ENCODE results near the gene MCCD1. TPM values are rescaled to one million over a fixed set of nuclear protein-coding genes. Genes with fewer than 3 reads are reported as not detected.
A peak's percentile ranks its signal among the peaks of the same experiment; 100 is the strongest.

Gene MCCD1
- total and polyA plus RNA-seq, 3 experiments from 2014 or later, result not detected

DNA sequence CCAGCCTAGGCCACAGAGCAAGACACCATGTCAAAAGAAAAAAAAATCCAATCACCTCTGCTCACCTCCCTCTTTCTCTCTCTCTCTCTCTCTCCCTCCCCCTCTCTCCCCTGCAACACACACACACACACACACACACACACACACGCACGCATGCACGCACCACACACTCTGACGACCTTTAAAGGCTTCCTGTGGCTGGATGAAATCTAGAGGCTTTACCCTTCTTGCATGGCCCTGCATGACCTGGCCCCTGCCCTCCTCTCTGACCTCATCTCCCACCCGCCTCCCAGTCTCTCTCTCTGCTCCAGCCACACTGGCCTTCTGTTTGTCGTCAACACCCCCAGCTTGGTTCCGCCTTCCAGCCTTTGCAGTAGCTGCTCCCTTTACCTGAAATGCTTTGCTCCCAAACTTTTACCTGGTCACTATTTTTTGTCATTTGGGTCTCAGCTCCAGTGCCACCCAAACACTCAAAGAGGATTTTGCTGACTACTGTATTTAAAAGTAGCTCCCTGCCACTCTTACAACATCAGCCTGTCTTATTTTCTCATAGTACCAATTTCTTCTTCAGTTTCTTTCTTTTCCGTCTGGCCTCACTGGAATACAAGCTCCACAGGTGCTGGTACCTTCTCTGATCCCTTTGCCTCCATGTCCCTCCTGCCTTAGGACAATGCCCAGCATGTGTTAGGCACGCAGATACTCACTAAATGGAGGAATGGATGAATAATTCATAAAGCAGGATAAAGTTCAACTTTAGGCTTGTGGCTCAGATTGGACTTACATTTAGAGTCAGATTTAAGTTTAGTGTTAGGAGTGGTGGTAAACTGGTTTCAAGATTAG, 39.0 kb downstream of the MCCD1 start:
- Histone ChIP-seq H3K4me3 (ENCODE audit: low read length) (no peak overlapping the region), H3K4me1 (ENCODE audit: insufficient read depth, low read length) (peaks cover 62% of the 10 kb centered on the region), H3K36me3 (ENCODE audit: insufficient read depth, low read length) (no peaks in the 10 kb centered on the region), H3K9me3 (ENCODE audit: low read length) (no peaks in the 10 kb centered on the region), H3K27me3 (ENCODE audit: insufficient read depth, low read length, poor library complexity, severe bottlenecking) (no peaks in the 10 kb centered on the region), H3K27ac (ENCODE audit: low read depth, low read length) (peak overlapping the region; percentile 52)
- H3K4me3 Mint-ChIP-seq, result peak overlapping the region; percentile 41 to 81 (median 70)
- H3K27ac Mint-ChIP-seq, result peak overlapping the region; percentile 92 to 100 (median 96)
- CTCF ChIA-PET, result interaction anchor here (0.7 to 32.2 kb wide), 3 partner anchors 14 to 30 kb away, joined by 3 to 576 read pairs (median 61); partner anchors contain the start of genes DDX39B, LST1, LTB and TNF
- POLR2A ChIA-PET, result interaction anchor here (1.1 to 3.9 kb wide), 5 partner anchors 8 to 26 kb away, joined by 3 to 13 read pairs (median 6); no protein-coding TSS in a partner anchor
- peaks cover 0 to 2% (median 0%) of the 10 kb centered on the region in 5 donors for H3K9me3 Mint-ChIP-seq
- peaks cover 0 to 2% of the 10 kb centered on the region in 2 donors for H3K27me3 Mint-ChIP-seq
- H3K4me1 Mint-ChIP-seq, result peaks cover 62 to 85% (median 81%) of the 10 kb centered on the region in 3 donors
- peaks cover 4 to 32% (median 13%) of the 10 kb centered on the region in 3 donors for H3K36me3 Mint-ChIP-seq
- peak in 1 of 5 donors; percentile 60 for DNase-seq

- ChIA-PET CTCF (interaction anchor here (1.1 to 32.2 kb wide), 4 partner anchors 10 to 29 kb away, joined by 3 to 576 read pairs (median 32); partner anchors contain the start of genes LST1, LTB and TNF), POLR2A (interaction anchor here (1.3 to 3.9 kb wide), 4 partner anchors 9 to 14 kb away, joined by 3 to 13 read pairs (median 6); no protein-coding TSS in a partner anchor)
- no peaks in the 10 kb centered on the region for H3K36me3 ChIP-seq (ENCODE audit: insufficient read depth, low read length)
- no peaks in the 10 kb centered on the region for H3K27me3 ChIP-seq (ENCODE audit: insufficient read depth, low read length, poor library complexity, severe bottlenecking)
- DNase-seq, result peak; percentile 51 to 84 (median 75)
- peaks cover 0 to 2% (median 0%) of the 10 kb centered on the region in 5 donors for H3K9me3 Mint-ChIP-seq
- peaks cover 4 to 27% (median 11%) of the 10 kb centered on the region in 3 donors for H3K36me3 Mint-ChIP-seq
- H3K4me3 ChIP-seq (ENCODE audit: low read length), result peak overlapping the region; percentile 1
- peak overlapping the region; percentile 92 to 100 (median 96) for H3K27ac Mint-ChIP-seq
- H3K4me1 Mint-ChIP-seq, result peaks cover 68 to 87% (median 82%) of the 10 kb centered on the region in 3 donors
- H3K9me3 ChIP-seq (ENCODE audit: low read length), result no peaks in the 10 kb centered on the region
- peak overlapping the region; percentile 41 to 81 (median 70) for H3K4me3 Mint-ChIP-seq
- peak overlapping the region; percentile 52 for H3K27ac ChIP-seq (ENCODE audit: low read depth, low read length)
- peaks cover 65% of the 10 kb centered on the region for H3K4me1 ChIP-seq (ENCODE audit: insufficient read depth, low read length)
- peaks cover 0 to 2% of the 10 kb centered on the region in 2 donors for H3K27me3 Mint-ChIP-seq
Measured at GRCh38 chr6:31568537-31568961, 39.8 kb downstream of the MCCD1 start.

- H3K36me3 Mint-ChIP-seq, result peaks cover 4 to 18% (median 7%) of the 10 kb centered on the region in 3 donors
- H3K4me1 Mint-ChIP-seq, result peaks cover 75 to 92% (median 87%) of the 10 kb centered on the region in 3 donors
- H3K27me3 ChIP-seq (ENCODE audit: insufficient read depth, low read length, poor library complexity, severe bottlenecking), result no peaks in the 10 kb centered on the region
- H3K27me3 Mint-ChIP-seq, result peaks cover 0 to 3% of the 10 kb centered on the region in 2 donors
- H3K36me3 ChIP-seq (ENCODE audit: insufficient read depth, low read length), result no peaks in the 10 kb centered on the region
- DNase-seq, result no peak
- H3K4me1 ChIP-seq (ENCODE audit: insufficient read depth, low read length), result peaks cover 80% of the 10 kb centered on the region
- peak overlapping the region in 5 of 7 donors; percentile 32 to 50 (median 44) for H3K4me3 Mint-ChIP-seq
- CTCF ChIA-PET, result interaction anchor here (1.0 to 32.2 kb wide), 4 partner anchors 11 to 27 kb away, joined by 4 to 576 read pairs (median 36); partner anchors contain the start of genes LST1, LTB and TNF
- H3K27ac ChIP-seq (ENCODE audit: low read depth, low read length), result no peak overlapping the region
- peaks cover 0 to 2% (median 0%) of the 10 kb centered on the region in 5 donors for H3K9me3 Mint-ChIP-seq
- H3K27ac Mint-ChIP-seq, result peak overlapping the region; percentile 82 to 100 (median 97)
- no peak overlapping the region for H3K4me3 ChIP-seq (ENCODE audit: low read length)
- POLR2A ChIA-PET, result interaction anchor here (1.0 to 3.9 kb wide), 5 partner anchors 10 to 29 kb away, joined by 3 to 13 read pairs (median 4); partner anchors contain the start of gene LTB
- H3K9me3 ChIP-seq (ENCODE audit: low read length), result no peaks in the 10 kb centered on the region
Measured at GRCh38 chr6:31569861-31570536, 41.2 kb downstream of the MCCD1 start.

- Histone ChIP-seq H3K4me1 (ENCODE audit: insufficient read depth, low read length) (peaks cover 92% of the 10 kb centered on the region), H3K9me3 (ENCODE audit: low read length) (no peaks in the 10 kb centered on the region), H3K27me3 (ENCODE audit: insufficient read depth, low read length, poor library complexity, severe bottlenecking) (no peaks in the 10 kb centered on the region), H3K36me3 (ENCODE audit: insufficient read depth, low read length) (peaks cover 2% of the 10 kb centered on the region), H3K27ac (ENCODE audit: low read depth, low read length) (peak within 1 kb of the TSS; percentile 82), H3K4me3 (ENCODE audit: low read length) (peak within 1 kb of the TSS; percentile 79)
- Mint-ChIP-seq H3K36me3 (peaks cover 0 to 29% (median 12%) of the 10 kb centered on the region in 3 donors), H3K27me3 (peaks cover 0 to 3% of the 10 kb centered on the region in 2 donors), H3K4me1 (peaks cover 92 to 100% (median 99%) of the 10 kb centered on the region in 3 donors), H3K4me3 (peak within 1 kb of the TSS; percentile 98 to 100 (median 100)), H3K27ac (peak within 1 kb of the TSS; percentile 97 to 100 (median 100)), H3K9me3 (peaks cover 0 to 2% (median 0%) of the 10 kb centered on the region in 5 donors)
- ChIA-PET POLR2A (interaction anchor here (0.7 to 1.5 kb wide), 6 partner anchors 11 to 78 kb away, joined by 3 to 8 read pairs (median 4); partner anchors contain the start of genes NCR3 and NFKBIL1), CTCF (interaction anchor here (1.5 to 32.2 kb wide), 5 partner anchors 10 to 77 kb away, joined by 3 to 692 read pairs (median 576); partner anchors contain the start of genes ATP6V1G2, DDX39B, LST1 and LTA)
- DNase-seq, result peak; percentile 64 to 84 (median 77)
Measured at GRCh38 chr6:31572041-31572911, 43.5 kb downstream of the MCCD1 start, which contains the start of gene LTA. LTA (plus strand) TSS chr6:31572289; CDS start chr6:31572743, 454 bp downstream.

DNA sequence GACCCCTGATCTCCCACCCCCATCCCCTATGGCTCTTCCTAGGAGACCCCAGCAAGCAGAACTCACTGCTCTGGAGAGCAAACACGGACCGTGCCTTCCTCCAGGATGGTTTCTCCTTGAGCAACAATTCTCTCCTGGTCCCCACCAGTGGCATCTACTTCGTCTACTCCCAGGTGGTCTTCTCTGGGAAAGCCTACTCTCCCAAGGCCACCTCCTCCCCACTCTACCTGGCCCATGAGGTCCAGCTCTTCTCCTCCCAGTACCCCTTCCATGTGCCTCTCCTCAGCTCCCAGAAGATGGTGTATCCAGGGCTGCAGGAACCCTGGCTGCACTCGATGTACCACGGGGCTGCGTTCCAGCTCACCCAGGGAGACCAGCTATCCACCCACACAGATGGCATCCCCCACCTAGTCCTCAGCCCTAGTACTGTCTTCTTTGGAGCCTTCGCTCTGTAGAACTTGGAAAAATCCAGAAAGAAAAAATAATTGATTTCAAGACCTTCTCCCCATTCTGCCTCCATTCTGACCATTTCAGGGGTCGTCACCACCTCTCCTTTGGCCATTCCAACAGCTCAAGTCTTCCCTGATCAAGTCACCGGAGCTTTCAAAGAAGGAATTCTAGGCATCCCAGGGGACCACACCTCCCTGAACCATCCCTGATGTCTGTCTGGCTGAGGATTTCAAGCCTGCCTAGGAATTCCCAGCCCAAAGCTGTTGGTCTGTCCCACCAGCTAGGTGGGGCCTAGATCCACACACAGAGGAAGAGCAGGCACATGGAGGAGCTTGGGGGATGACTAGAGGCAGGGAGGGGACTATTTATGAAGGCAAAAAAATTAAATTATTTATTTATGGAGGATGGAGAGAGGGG, 44.7 kb downstream of the MCCD1 start:
- Mint-ChIP-seq H3K36me3 (peaks cover 4 to 34% (median 10%) of the 10 kb centered on the region in 3 donors), H3K4me3 (peak overlapping the region; percentile 98 to 100 (median 100)), H3K27me3 (peaks cover 0 to 1% of the 10 kb centered on the region in 2 donors), H3K27ac (peak overlapping the region; percentile 97 to 100 (median 100)), H3K4me1 (peaks cover 88 to 98% (median 98%) of the 10 kb centered on the region in 3 donors), H3K9me3 (peaks cover 0 to 2% (median 0%) of the 10 kb centered on the region in 5 donors)
- peaks cover 5% of the 10 kb centered on the region for H3K36me3 ChIP-seq (ENCODE audit: insufficient read depth, low read length)
- peak overlapping the region; percentile 32 for H3K27ac ChIP-seq (ENCODE audit: low read depth, low read length)
- CTCF ChIA-PET, result interaction anchor here (1.5 to 19.7 kb wide), 3 partner anchors 17 to 79 kb away, joined by 5 to 692 read pairs (median 576); partner anchors contain the start of genes ATP6V1G2, DDX39B, LST1 and LTA
- H3K27me3 ChIP-seq (ENCODE audit: insufficient read depth, low read length, poor library complexity, severe bottlenecking), result no peaks in the 10 kb centered on the region
- no peaks in the 10 kb centered on the region for H3K9me3 ChIP-seq (ENCODE audit: low read length)
- peaks cover 90% of the 10 kb centered on the region for H3K4me1 ChIP-seq (ENCODE audit: insufficient read depth, low read length)
- POLR2A ChIA-PET, result interaction anchor here (0.7 to 2.2 kb wide), 6 partner anchors 14 to 45 kb away, joined by 3 to 8 read pairs (median 4); partner anchors contain the start of genes NCR3 and NFKBIL1
- H3K4me3 ChIP-seq (ENCODE audit: low read length), result no peak overlapping the region
- no peak for DNase-seq

Measured in CD8-positive, alpha-beta memory T cell (primary cell).